Heart left ventricle (tissue), 16 donors: ENCODE measurements around the gene KLHDC7B. TPM values are rescaled to one million over a fixed set of nuclear protein-coding genes. Genes with fewer than 3 reads are reported as not detected.

Source experiments
- ATAC-seq, 4 donors: fragments of 200-7000 bp; cut with Tn5 transposase; one replicate each; pipeline ENCODE4 v1.9.1; 2020 to 2022; ENCODE audit warnings: moderate library complexity in 4 of 4, mild to moderate bottlenecking in 3 of 4, moderate number of reproducible peaks in 1 of 4
- DNase-seq, 5 donors: peaks; one replicate each; pipeline ENCODE4 v3.0.0-alpha.2; 2020
- H3K27ac ChIP-seq, 12 donors: fragments of 200-600 bp; sonication (generic) in 4 of 12; one replicate each; pipeline versions ENCODE4 v1.5.0 to v1.8.0; 2016 to 2022; ENCODE audit warnings: mild to moderate bottlenecking in 2 of 12
- H3K27me3 ChIP-seq, 9 donors: fragments of 200-600 bp; sonication (generic) in 2 of 9; one replicate each; pipeline versions ENCODE4 v1.5.1 to v1.8.0; 2016 to 2022; ENCODE audit warnings: mild to moderate bottlenecking in 3 of 9
- H3K36me3 ChIP-seq, 9 donors: fragments of 200-600 bp; sonication (generic) in 2 of 9; one replicate each; pipeline versions ENCODE4 v1.5.0 to v1.8.0; 2018 to 2022; ENCODE audit warnings: mild to moderate bottlenecking in 2 of 9
- H3K4me1 ChIP-seq, 12 donors: fragments of 200-600 bp; sonication (generic) in 4 of 12; one replicate each; pipeline versions ENCODE4 v1.5.0 to v1.8.0; 2016 to 2022; ENCODE audit warnings: mild to moderate bottlenecking in 3 of 12
- H3K4me3 ChIP-seq, 12 donors: fragments of 200-600 bp; sonication (generic) in 4 of 12; one replicate each; pipeline versions ENCODE4 v1.5.0 to v1.8.0; 2017 to 2022; ENCODE audit warnings: mild to moderate bottlenecking in 9 of 12, moderate library complexity in 4 of 12
- H3K9me3 ChIP-seq, 12 donors: fragments of 200-600 bp; sonication (generic) in 4 of 12; one replicate each; pipeline versions ENCODE4 v1.5.0 to v1.8.0; 2016 to 2022; ENCODE audit warnings: mild to moderate bottlenecking in 1 of 12
- POLR2A ChIP-seq, 2 donors: fragments of 450-650 bp; IDR thresholded peaks; one replicate each; pipeline ENCODE4 v1.6.1; 2017; ENCODE audit warnings: antibody characterized with exemption in 2 of 2, mild to moderate bottlenecking in 2 of 2, moderate library complexity in 2 of 2
- WGBS, 4 donors: extraction: QIAGEN DNeasy Blood & Tissue Kit in 2 of 4; methylation state at CpG; one replicate each; pipeline versions ENCODE4 v1.1.5 to v1.1.7; 2013 to 2018; 5-methylcytosine and 5-hydroxymethylcytosine counted together
- intact Hi-C, 10 donors: fragments of 100-400 bp; cut with DNase I; formaldehyde crosslinking; loops; one replicate each; pipeline versions ENCODE4 v1.11.1 to v1.14.2; 2022
- polyA plus RNA-seq, 2 donors: library from polyadenylated mRNA; stranded (reverse); fragments of 200-250 nt; gene quantifications; one replicate each; pipeline ENCODE4 v1.2.3, GENCODE V29; 2013
- total RNA-seq, 9 donors: library from RNA; depleted of rRNA in 2 of 9; stranded (reverse); fragments of >200 nt in 2 of 9; fragmentation: NEBNext Ultra II Directional in 3 of 9; extraction: Animal tissue kit (Norgen Biotek cat#: 25700) in 3 of 9; gene quantifications; one replicate each; pipeline versions ENCODE4 v1.1.0 to v1.2.4, GENCODE V29; 2016 to 2023
- TF ChIP-seq, protein P1 (sequence below), 12 donors: fragments of 200-600 bp; sonication (generic) in 4 of 12; IDR thresholded peaks; one replicate each; pipeline versions ENCODE4 v1.5.0 to v1.8.0; 2018 to 2022; ENCODE audit warnings: antibody characterized with exemption in 12 of 12, mild to moderate bottlenecking in 5 of 12
- donor health status: ischemic (EF 13 %, LVEDD 7.1; RV severe dilation, severe dysfunction).
- donor health status: healthy with polysubstance abuse.
- donor health status: DM: no; HTN: yes; CAD: no.
- donor health status: DM: no; HTN: no; CAD: no.
- donor health status: ischemic (EF 25% LVEDD 6.9; RV normal size, moderate dysfunction).
- donor health status: ischemic (EF 25% LVEDD 5.7; RV mildly dilated, moderate dysfunction).
- donor health status: healthy.
- donor health status: DM: yes; HTN: yes; CAD: no.
- donor health status: ischemic (EF 35%, LVEDD 5.7; RV mildly dilated, moderate dysfunction).
- donor health status: nonischemic (EF 11% LVEDD 7.7; RV severe dilation, severe dysfunction).
- donor health status: DM: yes; HTN: yes; CAD: no.
- donor health status: PGD.
- donor health status: ischemic (EF 29% LVEDD 5.4; RV normal size, mild dysfunction).
- donor health status: nonischemic (EF 23%, LVEDD 6.1; RV moderate dilation, normal function).

KLHDC7B gene
- total and polyA plus RNA-seq, 11 donors = 0.08 to 1.3 (median 0.13) TPM; not detected in 6

DNA sequence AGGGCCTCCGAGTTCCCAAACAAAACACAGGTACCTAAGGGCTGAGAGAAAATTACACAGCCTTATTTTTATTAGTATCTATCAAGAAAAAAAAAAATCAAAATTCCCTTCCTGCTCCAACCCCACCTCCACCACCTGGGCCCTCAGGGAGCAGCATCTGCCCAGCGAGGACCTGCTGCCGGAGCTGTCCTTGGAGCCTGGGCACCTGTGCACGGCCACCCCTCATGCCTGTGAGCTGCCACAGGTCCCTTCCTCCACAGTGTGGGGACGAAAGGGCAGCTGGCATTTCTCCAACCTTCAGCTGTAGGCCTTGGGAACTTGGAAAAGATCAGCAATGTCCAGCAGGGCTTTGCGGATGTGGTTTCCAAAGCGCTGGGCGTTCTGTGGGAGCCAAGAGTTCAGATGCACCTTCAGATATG is 23.4 kb downstream of the KLHDC7B start:
- 66 to 79% (median 76%) methylated on average over 8 of the region's 8 CpGs for WGBS, 4 donors
- H3K27me3 ChIP-seq = no peaks in the 10 kb centered on the region

GRCh38 chr22:50569896-50570535 is 24.3 kb downstream of the KLHDC7B start:
- Histone ChIP-seq H3K36me3 (peaks cover 0 to 78% (median 66%) of the 10 kb centered on the region in 9 donors), H3K4me1 (peaks cover 0 to 28% (median 0%) of the 10 kb centered on the region in 12 donors), H3K9me3 (no peaks in the 10 kb centered on the region), H3K27ac (peak overlapping the region in 1 of 12 donors; percentile 32), H3K4me3 (no peak overlapping the region), H3K27me3 (no peaks in the 10 kb centered on the region)
- ATAC-seq = no peak
- intact Hi-C loops = no loop called here
- peak in 1 of 5 donors; percentile 44 for DNase-seq
- WGBS, 4 donors = 82 to 95% (median 90%) methylated on average over 10 to 13 of the region's 13 CpGs
- TF ChIP-seq, protein P1, sequence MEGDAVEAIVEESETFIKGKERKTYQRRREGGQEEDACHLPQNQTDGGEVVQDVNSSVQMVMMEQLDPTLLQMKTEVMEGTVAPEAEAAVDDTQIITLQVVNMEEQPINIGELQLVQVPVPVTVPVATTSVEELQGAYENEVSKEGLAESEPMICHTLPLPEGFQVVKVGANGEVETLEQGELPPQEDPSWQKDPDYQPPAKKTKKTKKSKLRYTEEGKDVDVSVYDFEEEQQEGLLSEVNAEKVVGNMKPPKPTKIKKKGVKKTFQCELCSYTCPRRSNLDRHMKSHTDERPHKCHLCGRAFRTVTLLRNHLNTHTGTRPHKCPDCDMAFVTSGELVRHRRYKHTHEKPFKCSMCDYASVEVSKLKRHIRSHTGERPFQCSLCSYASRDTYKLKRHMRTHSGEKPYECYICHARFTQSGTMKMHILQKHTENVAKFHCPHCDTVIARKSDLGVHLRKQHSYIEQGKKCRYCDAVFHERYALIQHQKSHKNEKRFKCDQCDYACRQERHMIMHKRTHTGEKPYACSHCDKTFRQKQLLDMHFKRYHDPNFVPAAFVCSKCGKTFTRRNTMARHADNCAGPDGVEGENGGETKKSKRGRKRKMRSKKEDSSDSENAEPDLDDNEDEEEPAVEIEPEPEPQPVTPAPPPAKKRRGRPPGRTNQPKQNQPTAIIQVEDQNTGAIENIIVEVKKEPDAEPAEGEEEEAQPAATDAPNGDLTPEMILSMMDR (IDR thresholded peaks at IDR 0.05) = no peak
- no peak for TF ChIP-seq POLR2A (IDR thresholded peaks at IDR 0.05)

More for the DNA sequence above, 23.4 kb downstream of the KLHDC7B start:
- Histone ChIP-seq H3K36me3 (peaks cover 0 to 69% (median 63%) of the 10 kb centered on the region in 9 donors), H3K4me1 (peaks cover 0 to 26% (median 0%) of the 10 kb centered on the region in 12 donors), H3K9me3 (no peaks in the 10 kb centered on the region), H3K4me3 (no peak overlapping the region), H3K27ac (no peak overlapping the region)
- ATAC-seq (peak in 1 of 4 donors; percentile 7), DNase-seq (no peak)
- TF ChIP-seq, protein P1 (IDR thresholded peaks at IDR 0.05) = no peak
- TF ChIP-seq POLR2A (IDR thresholded peaks at IDR 0.05) = no peak
- intact Hi-C loops = no loop called here

- no peaks in the 10 kb centered on the region for H3K9me3 ChIP-seq
- no peaks in the 10 kb centered on the region for H3K27me3 ChIP-seq
- H3K4me1 ChIP-seq = peaks cover 0 to 37% (median 0%) of the 10 kb centered on the region in 12 donors
- DNase-seq = no peak
- H3K4me3 ChIP-seq = no peak overlapping the region
- ATAC-seq = no peak
- no peak for TF ChIP-seq POLR2A (IDR thresholded peaks at IDR 0.05)
- TF ChIP-seq, protein P1 (IDR thresholded peaks at IDR 0.05) = no peak
- intact Hi-C loops = no loop called here
- 89 to 92% (median 90%) methylated on average over 10 to 12 of the region's 12 CpGs for WGBS, 4 donors
- peak overlapping the region in 3 of 12 donors; percentile 5 to 32 (median 15) for H3K27ac ChIP-seq
- peaks cover 0 to 85% (median 68%) of the 10 kb centered on the region in 9 donors for H3K36me3 ChIP-seq
These were observed 25.2 kb downstream of the KLHDC7B start for GRCh38 chr22:50570861-50571260.

DNA sequence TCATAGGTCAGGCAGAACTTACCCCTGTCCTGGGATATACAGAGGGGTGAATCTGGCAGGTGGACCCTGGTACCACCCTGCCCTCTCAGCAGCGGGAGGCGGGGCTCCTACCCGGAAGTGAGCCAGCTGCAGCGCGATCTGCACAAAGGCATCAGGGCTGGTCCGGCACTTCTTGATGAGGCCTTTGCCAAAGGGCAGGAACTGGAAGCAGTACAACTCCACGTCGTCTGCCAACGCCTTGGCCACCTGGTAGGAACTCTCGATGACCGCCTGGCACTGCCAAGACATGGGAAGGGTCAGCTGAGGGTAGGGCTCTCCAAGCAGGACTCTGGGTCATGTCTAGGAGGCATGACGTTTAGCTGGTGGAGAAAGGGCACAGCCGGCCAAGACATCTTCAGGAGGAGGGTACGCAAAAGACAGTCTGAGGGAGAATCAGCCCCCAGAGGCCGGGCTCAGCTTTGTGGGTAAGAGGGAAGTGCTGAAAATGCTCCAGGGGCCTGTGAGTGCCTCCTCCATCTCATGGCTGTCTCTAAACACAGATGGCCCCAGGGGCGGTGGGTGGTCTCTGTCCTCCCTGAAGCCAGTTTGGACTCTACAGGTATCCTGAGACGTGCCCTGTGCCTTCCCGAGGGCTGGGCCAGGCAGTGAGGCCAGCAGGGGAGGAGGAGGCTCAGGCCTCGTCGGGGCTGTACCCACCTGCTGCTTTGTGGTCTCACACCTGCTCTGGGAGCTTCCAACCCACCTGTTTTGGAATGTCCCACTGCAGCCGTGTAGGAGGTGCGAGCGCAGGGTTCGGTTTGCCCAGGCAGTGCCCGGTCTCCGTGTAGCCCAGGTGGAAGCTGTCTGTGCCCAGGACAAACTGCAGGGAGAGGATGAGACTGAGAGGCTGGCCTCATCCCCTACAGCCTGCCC is 25.8 kb downstream of the KLHDC7B start:
- Histone ChIP-seq H3K36me3 (peaks cover 0 to 90% (median 69%) of the 10 kb centered on the region in 9 donors), H3K27ac (peak overlapping the region in 3 of 12 donors; percentile 5 to 32 (median 21)), H3K4me1 (peaks cover 0 to 43% (median 2%) of the 10 kb centered on the region in 12 donors), H3K9me3 (no peaks in the 10 kb centered on the region), H3K27me3 (no peaks in the 10 kb centered on the region), H3K4me3 (no peak overlapping the region)
- peak in 2 of 4 donors; percentile 16 to 21 for ATAC-seq
- TF ChIP-seq, protein P1 (IDR thresholded peaks at IDR 0.05) = no peak
- no peak for TF ChIP-seq POLR2A (IDR thresholded peaks at IDR 0.05)
- intact Hi-C loops = no loop called here
- DNase-seq = peak in 1 of 5 donors; percentile 54
- 76 to 84% (median 76%) methylated on average over 17 to 26 of the region's 26 CpGs for WGBS, 4 donors
